ENCODE results near the gene N4BP2.
"Not testable (repeated sequence)": the region's sequence is repeated elsewhere in the genome, so short reads cannot be mapped to it uniquely, and the experiment has no call there.

N4BP2 gene

GRCh38 chr4:40093400-40093799 is 36.8 kb downstream of the N4BP2 start:
- DNase-seq = not testable (repeated sequence)

GRCh38 chr4:40099010-40099409 is 42.4 kb downstream of the N4BP2 start:
- DNase-seq = no peak

- not testable (repeated sequence) for DNase-seq
These were observed 50.5 kb downstream of the N4BP2 start for GRCh38 chr4:40107150-40107549.

GRCh38 chr4:40112027-40112792 is 55.6 kb downstream of the N4BP2 start:
- DNase-seq = no peak

GRCh38 chr4:40114206-40114605 is 57.6 kb downstream of the N4BP2 start:
- DNase-seq = no peak

- no peak for DNase-seq
These were observed 62.2 kb downstream of the N4BP2 start for GRCh38 chr4:40118861-40119260.

- no peak for DNase-seq
These were observed 62.7 kb downstream of the N4BP2 start for GRCh38 chr4:40119344-40119743.

- no peak for DNase-seq
These were observed 64.9 kb downstream of the N4BP2 start for GRCh38 chr4:40121515-40121914.

GRCh38 chr4:40122941-40123340 is 66.3 kb downstream of the N4BP2 start:
- DNase-seq = no peak

GRCh38 chr4:40124690-40125089 is 68.0 kb downstream of the N4BP2 start:
- DNase-seq = no peak

GRCh38 chr4:40130401-40131036 is 73.9 kb downstream of the N4BP2 start:
- no peak for DNase-seq

- no peak for DNase-seq
These were observed 76.2 kb downstream of the N4BP2 start for GRCh38 chr4:40132816-40133215.

- no peak for DNase-seq
These were observed 77.7 kb downstream of the N4BP2 start for GRCh38 chr4:40134206-40134917.

- not testable (repeated sequence) for DNase-seq
These were observed 79.6 kb downstream of the N4BP2 start for GRCh38 chr4:40136202-40136601.

- DNase-seq = no peak
These were observed 83.5 kb downstream of the N4BP2 start for GRCh38 chr4:40140196-40140595.

GRCh38 chr4:40140597-40140996 is 83.9 kb downstream of the N4BP2 start:
- not testable (repeated sequence) for DNase-seq

GRCh38 chr4:40143926-40144508 is 87.4 kb downstream of the N4BP2 start:
- DNase-seq = no peak

GRCh38 chr4:40144716-40145115 is 88.1 kb downstream of the N4BP2 start:
- DNase-seq = no peak

GRCh38 chr4:40147490-40147889 is 90.8 kb downstream of the N4BP2 start:
- DNase-seq = not testable (repeated sequence)

- peak; percentile 10 for DNase-seq
These were observed 93.3 kb downstream of the N4BP2 start for GRCh38 chr4:40149960-40150385.

- DNase-seq = no peak
These were observed 94.3 kb downstream of the N4BP2 start for GRCh38 chr4:40150932-40151331.

GRCh38 chr4:40152637-40153036 is 96.0 kb downstream of the N4BP2 start:
- DNase-seq = no peak

GRCh38 chr4:40157436-40157835 is 100.8 kb downstream of the N4BP2 start:
- no peak for DNase-seq

Measured in DMS 273 treated with DMSO at 0.1 percent for 48 hours (cell line).